OCI-LY1 (cell line): ENCODE measurements around the gene TMPRSS7.

Experiments used
- H2AFZ ChIP-seq: fragments of 200-600 bp; sonication (generic), shearing (Covaris generic); 2 replicates; pipeline ENCODE4 v1.6.0; 2014; ENCODE audit warnings: antibody characterized with exemption, mild to moderate bottlenecking, low read length
- H3F3A ChIP-seq: fragments of 200-600 bp; sonication (generic), shearing (Covaris generic); 2 replicates; pipeline ENCODE4 v1.6.0; 2014; ENCODE audit warnings: mild to moderate bottlenecking, antibody characterized with exemption, low read length, moderate library complexity; ENCODE audit not compliant: insufficient read depth
- H3K27ac ChIP-seq: fragments of 200-600 bp; sonication (generic); 2 replicates; pipeline ENCODE4 v1.5.1; 2014; ENCODE audit warnings: low read length, mixed run types, mild to moderate bottlenecking, low read depth; ENCODE audit not compliant: poor library complexity, severe bottlenecking
- H3K27me3 ChIP-seq: fragments of 200-600 bp; sonication (generic); 2 replicates; pipeline ENCODE4 v1.6.0; 2014; ENCODE audit warnings: antibody characterized with exemption, mild to moderate bottlenecking, low read length, moderate library complexity; ENCODE audit not compliant: insufficient read depth
- H3K36me3 ChIP-seq: fragments of 200-600 bp; sonication (generic); 2 replicates; pipeline ENCODE4 v1.6.1; 2014; ENCODE audit warnings: mild to moderate bottlenecking, antibody characterized with exemption, low read length, moderate library complexity, mixed read lengths; ENCODE audit not compliant: insufficient read depth
- H3K4me1 ChIP-seq: fragments of 200-600 bp; sonication (generic); 2 replicates; pipeline ENCODE4 v1.5.1; 2014; ENCODE audit warnings: mild to moderate bottlenecking, low read length, moderate library complexity; ENCODE audit not compliant: insufficient read depth, severe bottlenecking
- H3K4me2 ChIP-seq: fragments of 200-600 bp; sonication (generic), shearing (Covaris generic); 2 replicates; pipeline ENCODE4 v1.6.1; 2014; ENCODE audit warnings: low read length
- H3K4me3 ChIP-seq: fragments of 200-600 bp; sonication (generic); 2 replicates; pipeline ENCODE4 v1.5.1; 2014; ENCODE audit warnings: low read length, low read depth, mild to moderate bottlenecking, mixed read lengths; ENCODE audit not compliant: poor library complexity, severe bottlenecking
- H3K79me2 ChIP-seq: fragments of 200-600 bp; shearing (Covaris generic); 2 replicates; pipeline ENCODE4 v1.6.1; 2016; ENCODE audit warnings: mixed run types, low read length, mixed read lengths; ENCODE audit not compliant: insufficient read depth
- H3K9ac ChIP-seq: fragments of 200-600 bp; sonication (generic), shearing (Covaris generic); 2 replicates; pipeline ENCODE4 v1.6.1; 2014; ENCODE audit warnings: mild to moderate bottlenecking, low read length, mixed read lengths
- H3K9me2 ChIP-seq: fragments of 200-600 bp; sonication (generic), shearing (Covaris generic); 2 replicates; pipeline ENCODE4 v1.6.1; 2014; ENCODE audit warnings: low read depth, mild to moderate bottlenecking, low read length, mixed read lengths
- H3K9me3 ChIP-seq: fragments of 200-600 bp; shearing (Covaris generic); 2 replicates; pipeline ENCODE4 v1.6.1; 2014; ENCODE audit warnings: low read length, mixed read lengths
- H4K20me1 ChIP-seq: fragments of 200-600 bp; sonication (generic), shearing (Covaris generic); 2 replicates; pipeline ENCODE4 v1.6.0; 2016; ENCODE audit warnings: mild to moderate bottlenecking, low read length; ENCODE audit not compliant: insufficient read depth
- EZH2 ChIP-seq: fragments of 200-600 bp; sonication (generic), shearing (Covaris generic); IDR thresholded peaks from 2 replicates; pipeline ENCODE4 v1.8.0; 2017; ENCODE audit warnings: borderline replicate concordance, mixed run types, mild to moderate bottlenecking, antibody characterized with exemption, low read length, moderate library complexity, mixed read lengths
- TF ChIP-seq, protein P1 (sequence below): fragments of 200-600 bp; sonication (generic), shearing (Covaris generic); IDR thresholded peaks from 2 replicates; pipeline ENCODE4 v1.5.1; 2017; ENCODE audit warnings: mild to moderate bottlenecking, antibody characterized with exemption, low read length, moderate library complexity, mixed read lengths

TMPRSS7 gene

DNA sequence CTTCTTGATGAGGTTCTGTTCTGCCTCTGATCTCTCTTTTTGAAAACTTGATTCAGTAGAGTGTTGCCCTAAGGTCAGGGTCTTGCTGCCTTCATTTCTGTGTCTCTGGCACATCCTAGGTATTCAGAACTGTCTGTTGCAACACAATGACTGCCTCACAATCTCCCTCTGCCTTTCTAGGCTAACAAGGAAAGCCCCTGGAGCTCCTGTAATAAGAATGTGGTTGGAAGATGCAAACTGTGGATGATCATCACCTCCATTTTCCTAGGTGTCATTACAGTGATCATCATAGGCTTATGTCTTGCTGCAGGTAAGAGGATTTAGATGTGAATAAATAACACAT, 58.6 kb downstream of the TMPRSS7 start:
- Histone ChIP-seq H4K20me1 (no peaks in the 10 kb centered on the region), H3K4me1 (peaks cover 40% of the 10 kb centered on the region), H3K4me3 (no peak overlapping the region), H3K9me2 (no peaks in the 10 kb centered on the region), H3K79me2 (no peaks in the 10 kb centered on the region), H3K9ac (no peak overlapping the region), H3F3A (peaks cover 5% of the 10 kb centered on the region; the same call in 1 of the 2 replicates), H3K27ac (peak overlapping the region; percentile 78), H2AFZ (no peak overlapping the region), H3K27me3 (no peaks in the 10 kb centered on the region), H3K9me3 (no peaks in the 10 kb centered on the region), H3K36me3 (no peaks in the 10 kb centered on the region), H3K4me2 (0 out of 2 replicates have a peak overlapping the region, but pooled peaks have one; percentile 44)
- no peak for TF ChIP-seq EZH2
- TF ChIP-seq, protein P1, sequence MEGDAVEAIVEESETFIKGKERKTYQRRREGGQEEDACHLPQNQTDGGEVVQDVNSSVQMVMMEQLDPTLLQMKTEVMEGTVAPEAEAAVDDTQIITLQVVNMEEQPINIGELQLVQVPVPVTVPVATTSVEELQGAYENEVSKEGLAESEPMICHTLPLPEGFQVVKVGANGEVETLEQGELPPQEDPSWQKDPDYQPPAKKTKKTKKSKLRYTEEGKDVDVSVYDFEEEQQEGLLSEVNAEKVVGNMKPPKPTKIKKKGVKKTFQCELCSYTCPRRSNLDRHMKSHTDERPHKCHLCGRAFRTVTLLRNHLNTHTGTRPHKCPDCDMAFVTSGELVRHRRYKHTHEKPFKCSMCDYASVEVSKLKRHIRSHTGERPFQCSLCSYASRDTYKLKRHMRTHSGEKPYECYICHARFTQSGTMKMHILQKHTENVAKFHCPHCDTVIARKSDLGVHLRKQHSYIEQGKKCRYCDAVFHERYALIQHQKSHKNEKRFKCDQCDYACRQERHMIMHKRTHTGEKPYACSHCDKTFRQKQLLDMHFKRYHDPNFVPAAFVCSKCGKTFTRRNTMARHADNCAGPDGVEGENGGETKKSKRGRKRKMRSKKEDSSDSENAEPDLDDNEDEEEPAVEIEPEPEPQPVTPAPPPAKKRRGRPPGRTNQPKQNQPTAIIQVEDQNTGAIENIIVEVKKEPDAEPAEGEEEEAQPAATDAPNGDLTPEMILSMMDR = no peak

DNA sequence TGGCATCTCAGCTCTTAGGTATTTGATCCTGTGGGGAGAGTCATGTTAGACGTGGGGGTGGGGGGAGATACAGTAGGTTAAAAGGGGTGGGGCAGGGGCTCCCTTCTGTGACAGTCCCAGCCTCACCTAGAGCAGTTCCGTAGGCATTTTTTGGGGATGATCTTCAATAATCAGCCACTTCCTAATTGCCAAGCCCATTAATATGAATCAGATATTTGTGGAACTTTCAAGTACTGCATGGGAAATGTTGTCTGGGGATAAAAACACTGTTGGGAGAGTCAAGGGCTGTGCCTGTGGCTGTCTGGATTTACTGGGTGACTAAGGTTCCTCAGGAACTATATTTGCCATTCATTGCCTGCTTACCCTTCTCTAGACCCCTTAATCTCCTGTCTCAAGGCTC, 61.2 kb downstream of the TMPRSS7 start:
- H3F3A ChIP-seq = peaks cover 5% of the 10 kb centered on the region; the same call in 1 of the 2 replicates
- H3K79me2 ChIP-seq = no peaks in the 10 kb centered on the region
- H3K9ac ChIP-seq = no peak overlapping the region

GRCh38 chr3:112096176-112096575, 61.6 kb downstream of the TMPRSS7 start:
- H3K9me3 ChIP-seq = no peaks in the 10 kb centered on the region

More for the DNA sequence above, 61.2 kb downstream of the TMPRSS7 start:
- H3K27me3 ChIP-seq = no peaks in the 10 kb centered on the region
- no peak overlapping the region for H2AFZ ChIP-seq
- H3K4me3 ChIP-seq = no peak overlapping the region
- no peaks in the 10 kb centered on the region for H4K20me1 ChIP-seq
- TF ChIP-seq, protein P1 = no peak
- no peak for TF ChIP-seq EZH2
- no peak overlapping the region for H3K4me2 ChIP-seq
- H3K36me3 ChIP-seq = no peaks in the 10 kb centered on the region
- no peaks in the 10 kb centered on the region for H3K9me2 ChIP-seq
- no peaks in the 10 kb centered on the region for H3K9me3 ChIP-seq
- peaks cover 25% of the 10 kb centered on the region for H3K4me1 ChIP-seq
- H3K27ac ChIP-seq = no peak overlapping the region

More at GRCh38 chr3:112096176-112096575, 61.6 kb downstream of the TMPRSS7 start:
- TF ChIP-seq, protein P1 = no peak
- no peak for TF ChIP-seq EZH2
- Histone ChIP-seq H3K27ac (no peak overlapping the region), H3K36me3 (no peaks in the 10 kb centered on the region), H4K20me1 (no peaks in the 10 kb centered on the region), H3F3A (peaks cover 5% of the 10 kb centered on the region; the same call in 1 of the 2 replicates), H3K27me3 (no peaks in the 10 kb centered on the region), H3K4me1 (peaks cover 21% of the 10 kb centered on the region), H3K9me2 (no peaks in the 10 kb centered on the region), H3K4me2 (no peak overlapping the region), H2AFZ (no peak overlapping the region), H3K9ac (no peak overlapping the region), H3K4me3 (no peak overlapping the region), H3K79me2 (no peaks in the 10 kb centered on the region)
